LHCN-M2 (cell line): ENCODE measurements around the gene SMIM43. TPM values are rescaled to one million over a fixed set of nuclear protein-coding genes. Genes with fewer than 3 reads are reported as not detected.

Source experiments
- total RNA-seq: library from RNA; depleted of rRNA; stranded (reverse); fragments of >200 nt; gene quantifications from 2 replicates; pipeline ENCODE4 v1.2.3, GENCODE V29; 2014; rRNA removed

Gene SMIM43
- total RNA-seq, 1 experiment from 2014 or later = 3.3 TPM

Other genes starting within 250 kb of the SMIM43 start
- gene ANXA5, start 68.2 kb downstream of the SMIM43 start, total RNA-seq = 1,176 and 1,192 TPM in 2 replicates
- gene EXOSC9, start 36.2 kb upstream of the SMIM43 start, total RNA-seq = 87.1 and 103 TPM in 2 replicates
- gene CCNA2, start 58.7 kb upstream of the SMIM43 start, total RNA-seq = 165 and 168 TPM in 2 replicates
- gene BBS7, start 105.3 kb upstream of the SMIM43 start, total RNA-seq = 24.6 and 24.8 TPM in 2 replicates
- gene TRPC3, start 186.9 kb upstream of the SMIM43 start, total RNA-seq = 0.45 and 0.52 TPM in 2 replicates